ENCODE measurements around the gene CRB1. TPM values are rescaled to one million over a fixed set of nuclear protein-coding genes. Genes with fewer than 3 reads are reported as not detected.

The CRB1 gene
- total RNA-seq, result 0.05 TPM
- long read RNA-seq, result 0 reads

DNA sequence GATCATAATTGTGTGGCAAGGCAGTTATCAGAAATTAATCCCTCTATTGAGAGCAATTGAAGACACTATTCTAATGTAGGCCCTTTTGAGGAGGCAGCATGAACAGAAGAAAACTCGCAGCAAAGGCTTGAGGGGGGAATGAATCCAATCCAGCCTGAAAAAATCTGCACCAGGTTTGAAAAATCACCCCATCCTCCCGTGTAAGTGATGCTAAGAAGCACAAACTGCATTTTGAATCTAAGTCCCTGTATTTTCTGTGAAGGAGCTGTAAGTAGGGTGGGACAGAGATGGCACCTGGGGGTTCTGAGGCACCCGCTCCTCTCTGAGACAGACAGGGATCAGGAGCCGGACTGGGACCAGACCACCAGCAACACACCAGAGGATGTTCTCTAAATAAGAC, at the start of gene CRB1:
TSS of gene CRB1 (plus strand) at position 241 of the 400 bp plus-strand sequence. CDS start 161 bp downstream, outside the sequence.
- intact Hi-C loops (cut with micrococcal nuclease), result no loop called here
- DNase-seq, result no peak
- TF ChIP-seq CTCF (IDR thresholded peaks at IDR 0.05; ENCODE audit: borderline replicate concordance), result no peak
- H3K27ac ChIP-seq (replicated peaks), result no peak within 1 kb of the TSS
- no peaks in the 10 kb centered on the region for H3K4me1 ChIP-seq
- no peaks in the 10 kb centered on the region for H3K36me3 ChIP-seq
- H3K27me3 ChIP-seq (ENCODE audit: low read depth), result no peaks in the 10 kb centered on the region
- no peak within 1 kb of the TSS for H3K4me3 ChIP-seq
- H3K9me3 ChIP-seq (replicated peaks), result no peaks in the 10 kb centered on the region

DNA sequence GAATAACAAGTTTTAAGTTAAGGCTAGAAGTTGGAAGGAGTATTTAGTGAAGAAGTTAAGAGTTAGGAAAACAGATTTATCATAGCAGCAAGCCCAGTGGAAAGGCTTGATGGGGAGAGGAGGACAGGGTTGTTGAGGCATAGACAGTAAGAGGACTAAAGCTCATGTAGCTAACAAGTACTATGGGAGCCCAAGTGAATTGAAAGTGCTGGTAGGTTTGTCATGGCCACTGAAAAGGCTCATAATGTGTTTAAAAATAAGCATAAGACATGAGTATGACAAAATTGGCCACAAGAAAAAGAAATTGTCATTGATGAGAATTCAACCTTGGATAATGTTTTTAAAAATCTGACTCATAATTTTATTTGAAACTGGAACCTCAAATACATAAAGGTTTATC, 49.2 kb upstream of the CRB1 start:
- intact Hi-C loops (cut with micrococcal nuclease), result no loop called here
- no peak overlapping the region for H3K27ac ChIP-seq (replicated peaks)
- H3K4me3 ChIP-seq, result no peak overlapping the region
- H3K9me3 ChIP-seq (replicated peaks), result no peaks in the 10 kb centered on the region
- TF ChIP-seq CTCF (IDR thresholded peaks at IDR 0.05; ENCODE audit: borderline replicate concordance), result no peak
- no peak for DNase-seq
- no peaks in the 10 kb centered on the region for H3K27me3 ChIP-seq (ENCODE audit: low read depth)
- no peaks in the 10 kb centered on the region for H3K36me3 ChIP-seq
- H3K4me1 ChIP-seq, result no peaks in the 10 kb centered on the region

GRCh38 chr1:197222025-197222685, 45.9 kb upstream of the CRB1 start:
- H3K4me1 ChIP-seq, result no peaks in the 10 kb centered on the region
- no peak for TF ChIP-seq CTCF (IDR thresholded peaks at IDR 0.05; ENCODE audit: borderline replicate concordance)
- no peaks in the 10 kb centered on the region for H3K36me3 ChIP-seq
- DNase-seq, result no peak
- intact Hi-C loops (cut with micrococcal nuclease), result no loop called here
- H3K27me3 ChIP-seq (ENCODE audit: low read depth), result no peaks in the 10 kb centered on the region
- no peak overlapping the region for H3K27ac ChIP-seq (replicated peaks)
- H3K9me3 ChIP-seq (replicated peaks), result no peaks in the 10 kb centered on the region
- H3K4me3 ChIP-seq, result no peak overlapping the region

GRCh38 chr1:197222780-197223179, 45.3 kb upstream of the CRB1 start:
- H3K4me1 ChIP-seq, result no peaks in the 10 kb centered on the region
- no peak for TF ChIP-seq CTCF (IDR thresholded peaks at IDR 0.05; ENCODE audit: borderline replicate concordance)
- no peak overlapping the region for H3K27ac ChIP-seq (replicated peaks)
- DNase-seq, result no peak
- no peaks in the 10 kb centered on the region for H3K9me3 ChIP-seq (replicated peaks)
- no peak overlapping the region for H3K4me3 ChIP-seq
- no peaks in the 10 kb centered on the region for H3K27me3 ChIP-seq (ENCODE audit: low read depth)
- intact Hi-C loops (cut with micrococcal nuclease), result no loop called here
- no peaks in the 10 kb centered on the region for H3K36me3 ChIP-seq

DNA sequence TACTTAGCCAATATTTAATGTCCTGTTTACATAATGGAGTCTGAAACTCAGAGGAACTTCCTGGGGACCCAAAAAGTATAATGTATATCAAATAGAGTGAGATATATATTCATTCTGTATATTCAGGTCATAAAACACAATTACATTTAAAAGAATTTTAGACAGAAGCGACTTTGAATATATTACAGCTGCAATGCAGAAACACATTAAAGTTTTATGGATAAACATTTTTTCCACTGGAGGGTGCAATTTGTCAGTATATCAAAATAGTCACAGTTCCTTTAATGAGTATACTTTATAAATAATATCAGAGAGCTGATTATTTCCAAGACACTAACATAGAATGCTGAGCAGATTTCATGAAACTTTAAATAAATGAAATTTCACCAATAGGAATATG, 43.9 kb upstream of the CRB1 start:
- Histone ChIP-seq H3K9me3 (replicated peaks) (no peaks in the 10 kb centered on the region), H3K4me3 (no peak overlapping the region), H3K4me1 (no peaks in the 10 kb centered on the region), H3K27me3 (ENCODE audit: low read depth) (no peaks in the 10 kb centered on the region), H3K27ac (replicated peaks) (no peak overlapping the region), H3K36me3 (no peaks in the 10 kb centered on the region)
- intact Hi-C loops (cut with micrococcal nuclease), result no loop called here
- peak; percentile 48 for TF ChIP-seq CTCF (IDR thresholded peaks at IDR 0.05; ENCODE audit: borderline replicate concordance)
- DNase-seq, result no peak

Measured in left ventricle myocardium inferior (tissue), 1 donor.